H1 (cell line): ENCODE measurements around the gene KRT24. TPM values are rescaled to one million over a fixed set of nuclear protein-coding genes. Genes with fewer than 3 reads are reported as not detected.

Experiments used
- CTCF ChIA-PET: fragments of 300-600 bp; sonication (Branson Sonifier 250); formaldehyde crosslinking; loops from one replicate; lab custom pipeline; 2021; ENCODE audit not compliant: partially characterized antibody; lab: Charles Lee
- POLR2A ChIA-PET: fragments of 300-600 bp; sonication (Branson Sonifier 250); formaldehyde crosslinking; loops from one replicate; lab custom pipeline; 2021; ENCODE audit warnings: inconsistent platforms; ENCODE audit not compliant: partially characterized antibody; lab: Charles Lee
- DNase-seq, 2 experiments: peaks; one replicate each; pipeline versions ENCODE4 v3.0.0 to v3.0.0-alpha.2; 2010 to 2022; ENCODE audit warnings: low spot score in 2 of 2, low read depth in 1 of 2, mixed read lengths in 1 of 2
- FAIRE-seq: peaks from 2 replicates; lab custom pipeline; 2011; peaks lifted over from hg19 to GRCh38; lab: Jason Lieb, UNC
- H2AFZ ChIP-seq: 2 replicates; pipeline ENCODE4 v1.8.1; 2012; ENCODE audit warnings: low read length, inconsistent platforms
- H2AK5ac ChIP-seq: 2 replicates; pipeline ENCODE4 v1.6.1; 2013; ENCODE audit warnings: low read depth, low read length
- H2BK120ac ChIP-seq: replicated peaks from 2 replicates; pipeline ENCODE3; 2013; ENCODE audit warnings: low read depth, low read length, inconsistent platforms
- H2BK12ac ChIP-seq: 2 replicates; pipeline ENCODE4 v1.6.1; 2013; ENCODE audit warnings: low read depth, low read length
- H2BK15ac ChIP-seq: 2 replicates; pipeline ENCODE4 v1.6.1; 2013; ENCODE audit warnings: low read length
- H2BK20ac ChIP-seq: 2 replicates; pipeline ENCODE4 v1.6.1; 2013; ENCODE audit warnings: low read length
- H2BK5ac ChIP-seq: 2 replicates; pipeline ENCODE4 v1.6.1; 2013; ENCODE audit warnings: low read depth, low read length
- H3K14ac ChIP-seq: 2 replicates; pipeline ENCODE4 v1.6.1; 2013; ENCODE audit warnings: inconsistent platforms; ENCODE audit not compliant: insufficient read length
- H3K18ac ChIP-seq: 2 replicates; pipeline ENCODE4 v1.6.1; 2013; ENCODE audit warnings: low read length; ENCODE audit errors: extremely low read depth
- H3K23ac ChIP-seq: 2 replicates; pipeline ENCODE4 v1.6.1; 2013; ENCODE audit warnings: inconsistent platforms; ENCODE audit not compliant: insufficient read length
- H3K23me2 ChIP-seq: 2 replicates; pipeline ENCODE4 v1.6.1; 2013; ENCODE audit warnings: low read depth, low read length
- H3K27ac ChIP-seq: 2 replicates; pipeline ENCODE4 v1.6.1; 2011; ENCODE audit warnings: low read depth, low read length, inconsistent platforms
- H3K27me3 ChIP-seq, 4 experiments: replicated peaks in 1 of 4; 1 replicate in 1 of 4; 2 replicates in 3 of 4; pipeline versions ENCODE4 v1.6.1 to v1.8.1; 2011 to 2013; ENCODE audit warnings: low read length in 3 of 4, mild to moderate bottlenecking in 3 of 4, inconsistent platforms in 2 of 4, mixed read lengths in 2 of 4, moderate library complexity in 1 of 4; ENCODE audit not compliant: control insufficient read depth in 3 of 4, insufficient read depth in 3 of 4; ENCODE audit errors: extremely low read depth in 1 of 4
- H3K36me3 ChIP-seq, 4 experiments: 2 replicates each; pipeline versions ENCODE4 v1.6.1 to v1.8.1; 2011 to 2013; ENCODE audit warnings: mild to moderate bottlenecking in 4 of 4, low read length in 3 of 4, moderate library complexity in 2 of 4, control low read depth in 1 of 4, inconsistent platforms in 1 of 4; ENCODE audit not compliant: insufficient read depth in 4 of 4, control insufficient read depth in 2 of 4
- H3K4ac ChIP-seq: replicated peaks from 2 replicates; pipeline ENCODE3; 2013; ENCODE audit warnings: low read length, low read depth, mixed read lengths, inconsistent platforms; ENCODE audit not compliant: insufficient read length
- H3K4me1 ChIP-seq, 4 experiments: replicated peaks in 1 of 4; 1 replicate in 1 of 4; 2 replicates in 3 of 4; pipeline versions ENCODE4 v1.6.1 to v1.8.1; 2011 to 2013; ENCODE audit warnings: low read length in 3 of 4, inconsistent platforms in 2 of 4, mixed read lengths in 1 of 4; ENCODE audit not compliant: insufficient read depth in 4 of 4, control insufficient read depth in 3 of 4
- H3K4me2 ChIP-seq, 2 experiments: 2 replicates each; pipeline versions ENCODE4 v1.6.1 to v1.8.1; 2011 to 2013; ENCODE audit warnings: low read depth in 2 of 2, low read length in 2 of 2, control low read depth in 1 of 2, inconsistent platforms in 1 of 2, mild to moderate bottlenecking in 1 of 2; ENCODE audit not compliant: insufficient read depth in 1 of 2
- H3K4me3 ChIP-seq, 4 experiments: fragments of 200-600, 300-600 bp in 1 of 4; sonication (generic), shearing (Covaris generic), sonication (Bioruptor Twin) in 1 of 4; 2 replicates each; pipeline versions ENCODE4 v1.5.1 to v1.8.1; 2011 to 2016; ENCODE audit warnings: low read length in 4 of 4, low read depth in 3 of 4, control low read depth in 2 of 4, inconsistent platforms in 2 of 4, mild to moderate bottlenecking in 2 of 4, mixed read lengths in 1 of 4, moderate library complexity in 1 of 4; ENCODE audit not compliant: insufficient read depth in 2 of 4; ENCODE audit errors: extremely low read depth in 1 of 4
- H3K56ac ChIP-seq: replicated peaks from 2 replicates; pipeline ENCODE3; 2013; ENCODE audit warnings: low read depth, mild to moderate bottlenecking, mixed read lengths, low read length, inconsistent platforms; ENCODE audit not compliant: insufficient read length
- H3K79me1 ChIP-seq: 2 replicates; pipeline ENCODE4 v1.6.1; 2013; ENCODE audit warnings: low read depth, low read length, control low read depth
- H3K79me2 ChIP-seq, 2 experiments: 2 replicates each; pipeline versions ENCODE4 v1.6.1 to v1.8.1; 2012 to 2013; ENCODE audit warnings: low read length in 2 of 2, mild to moderate bottlenecking in 2 of 2, inconsistent platforms in 1 of 2; ENCODE audit not compliant: insufficient read depth in 2 of 2, control insufficient read depth in 1 of 2
- H3K9ac ChIP-seq, 4 experiments: replicated peaks in 1 of 4; 1 replicate in 1 of 4; 2 replicates in 3 of 4; pipeline versions ENCODE4 v1.6.1 to v1.8.1; 2011 to 2013; ENCODE audit warnings: low read depth in 3 of 4, low read length in 3 of 4, control low read depth in 2 of 4, mild to moderate bottlenecking in 2 of 4, moderate library complexity in 2 of 4, inconsistent platforms in 1 of 4; ENCODE audit errors: extremely low read depth in 1 of 4
- H3K9me3 ChIP-seq, 2 experiments: 2 replicates each; pipeline versions ENCODE4 v1.6.1 to v1.8.1; 2012 to 2013; ENCODE audit warnings: mild to moderate bottlenecking in 2 of 2, moderate library complexity in 2 of 2, control low read depth in 1 of 2, inconsistent platforms in 1 of 2, low read depth in 1 of 2, low read length in 1 of 2, mixed read lengths in 1 of 2; ENCODE audit not compliant: insufficient read depth in 2 of 2
- H4K20me1 ChIP-seq, 2 experiments: replicated peaks in 1 of 2; 2 replicates each; pipeline versions ENCODE3 to v1.8.1; 2011 to 2013; ENCODE audit warnings: inconsistent platforms in 2 of 2, low read length in 2 of 2, mild to moderate bottlenecking in 1 of 2; ENCODE audit not compliant: insufficient read depth in 2 of 2, control insufficient read depth in 1 of 2
- H4K5ac ChIP-seq: 2 replicates; pipeline ENCODE4 v1.6.1; 2013; ENCODE audit warnings: low read length, low read depth, mixed read lengths, inconsistent platforms; ENCODE audit not compliant: insufficient read length
- H4K8ac ChIP-seq: 2 replicates; pipeline ENCODE4 v1.8.0; 2013; ENCODE audit warnings: mild to moderate bottlenecking, moderate library complexity, low read length, inconsistent platforms; ENCODE audit not compliant: insufficient read depth; ENCODE audit errors: extremely low read depth
- H4K91ac ChIP-seq: replicated peaks from 2 replicates; pipeline ENCODE3; 2013; ENCODE audit warnings: low read length, mixed read lengths, inconsistent platforms; ENCODE audit not compliant: insufficient read length
- BRCA1 ChIP-seq: IDR thresholded peaks from 2 replicates; pipeline ENCODE4 v1.6.1; 2012; ENCODE audit warnings: low read depth, low read length, improper control_type of control experiment
- CHD2 ChIP-seq: IDR thresholded peaks from 2 replicates; pipeline ENCODE4 v1.6.1; 2012; ENCODE audit warnings: low read length, improper control_type of control experiment
- EZH2 ChIP-seq: fragments of 200-600 bp; sonication (generic); IDR thresholded peaks from 2 replicates; pipeline ENCODE4 v1.7.1; 2012; ENCODE audit warnings: low read depth, mild to moderate bottlenecking, moderate library complexity, low read length, inconsistent platforms; ENCODE audit not compliant: severe bottlenecking
- HDAC6 ChIP-seq: IDR thresholded peaks from one replicate; pipeline ENCODE4 v1.7.1; 2012; ENCODE audit warnings: low read depth, mild to moderate bottlenecking, inconsistent platforms, low read length, moderate library complexity
- KDM4A ChIP-seq: IDR thresholded peaks from one replicate; pipeline ENCODE4 v1.7.1; 2012; ENCODE audit warnings: low read depth, mild to moderate bottlenecking, moderate library complexity, low read length, inconsistent platforms; ENCODE audit not compliant: severe bottlenecking
- MAX ChIP-seq: IDR thresholded peaks from 2 replicates; pipeline ENCODE4 v1.6.1; 2012; ENCODE audit warnings: inconsistent platforms
- POLR2A ChIP-seq, 2 experiments: IDR thresholded peaks; 1 replicate in 1 of 2; 2 replicates in 1 of 2; pipeline ENCODE4 v1.6.1; 2011; ENCODE audit warnings: low read depth in 2 of 2, low read length in 2 of 2, mild to moderate bottlenecking in 2 of 2; ENCODE audit errors: control extremely low read depth in 1 of 2
- RAD21 ChIP-seq, 2 experiments: IDR thresholded peaks in 1 of 2; conservative IDR thresholded peaks in 1 of 2; 2 replicates each; pipeline ENCODE4 v1.6.1; 2011; ENCODE audit warnings: low read depth in 2 of 2, low read length in 2 of 2, improper control_type of control experiment in 1 of 2, inconsistent platforms in 1 of 2, mild to moderate bottlenecking in 1 of 2, moderate library complexity in 1 of 2
- SP1 ChIP-seq: IDR thresholded peaks from 2 replicates; pipeline ENCODE4 v1.6.1; 2011; ENCODE audit warnings: low read depth, low read length
- SP2 ChIP-seq: IDR thresholded peaks from 2 replicates; pipeline ENCODE4 v1.6.1; 2012; ENCODE audit warnings: mild to moderate bottlenecking, low read length, inconsistent platforms
- SP4 ChIP-seq: IDR thresholded peaks from 2 replicates; pipeline ENCODE4 v1.6.1; 2012; ENCODE audit warnings: low read length, inconsistent platforms
- SUZ12 ChIP-seq: fragments of 200-600 bp; sonication (generic); IDR thresholded peaks from 2 replicates; pipeline ENCODE4 v1.6.1; 2012; ENCODE audit warnings: mild to moderate bottlenecking, inconsistent platforms, low read length, moderate library complexity, mixed read lengths
- WGBS, 2 experiments: shearing (Covaris generic) in 1 of 2; methylation state at CpG; one replicate each; pipeline versions ENCODE4 v1.1.6 to v1.1.7; 2013 to 2015; ENCODE audit warnings: low lambda C conversion rate in 2 of 2, mixed read lengths in 2 of 2, inconsistent platforms in 1 of 2, low coverage in 1 of 2, missing lambda C conversion rate in 1 of 2; ENCODE audit not compliant: insufficient replicate concordance in 2 of 2, insufficient coverage in 1 of 2, insufficient read length in 1 of 2; ENCODE audit errors: extremely low coverage in 1 of 2, missing lambda C conversion rate in 1 of 2; 5-methylcytosine and 5-hydroxymethylcytosine counted together
- polyA plus RNA-seq, 7 experiments: library from polyadenylated mRNA; depleted of rRNA in 3 of 7; stranded (reverse) in 5 of 7; unstranded in 2 of 7; fragments of >200 nt in 5 of 7; fragments of 200-250 nt in 2 of 7; gene quantifications; 1 replicate in 5 of 7; 2 replicates in 1 of 7; 4 replicates in 1 of 7; pipeline versions ENCODE4 v1.2.1 to v1.2.3, GENCODE V29; 2011 to 2013; ENCODE audit warnings: missing spikeins in 2 of 7, mixed read lengths in 2 of 7
- total RNA-seq: library from RNA; stranded (reverse); fragmentation: NEBNext Ultra II Directional; extraction: Animal tissue kit (Norgen Biotek cat#: 25700); gene quantifications from 2 replicates; pipeline ENCODE4 v1.2.1, GENCODE V29; 2021

The KRT24 gene
- total and polyA plus RNA-seq, 2 of the 8 experiments (the other 6 are each of a cell fraction or from before 2014, with no cell fraction given): not detected

- H3K36me3 ChIP-seq: peaks cover 0 to 24% (median 7%) of the 10 kb centered on the region in 4 experiments; a peak in 4 of 8 replicates
- peak overlapping the region; percentile 73 for H4K5ac ChIP-seq
- peak overlapping the region; percentile 98; the same call in 1 of the 2 replicates for H4K8ac ChIP-seq
- no peak overlapping the region for H3K23ac ChIP-seq
- H3K4me1 ChIP-seq: peaks cover 0 to 7% (median 4%) of the 10 kb centered on the region in 4 experiments; a peak in 2 of 7 replicates
- no peak overlapping the region for H3K14ac ChIP-seq
- peak overlapping the region; percentile 81 for H2AFZ ChIP-seq
- no peaks in the 10 kb centered on the region for H4K20me1 ChIP-seq
- ChIA-PET POLR2A (interaction anchor here (0.8 to 5.8 kb wide), 10 partner anchors 11 to 51 kb away, joined by 3 to 58 read pairs (median 4); partner anchors contain the start of gene KRT222), CTCF (interaction anchor here (0.8 kb wide), 1 partner anchor 144 kb away, joined by 3 read pairs; no protein-coding TSS in a partner anchor)
- H3K23me2 ChIP-seq: peaks cover 9% of the 10 kb centered on the region
- H2BK12ac ChIP-seq: peak overlapping the region; percentile 27; the same call in 1 of the 2 replicates
- DNase-seq: no peak
- H2BK20ac ChIP-seq: no peak overlapping the region
- H3K79me2 ChIP-seq: peaks cover 5 to 30% of the 10 kb centered on the region in 2 experiments
- peak overlapping the region; percentile 25 for H4K91ac ChIP-seq
- H3K4me3 ChIP-seq: peak overlapping the region; percentile 91 to 100 (median 96)
- H2BK120ac ChIP-seq: peak overlapping the region; percentile 24
- H3K18ac ChIP-seq: peak overlapping the region; percentile 71; the same call in 1 of the 2 replicates
- FAIRE-seq: peak; percentile 19
- H3K27me3 ChIP-seq: no peaks in the 10 kb centered on the region
- H3K4ac ChIP-seq: peak overlapping the region; percentile 10
- H3K9ac ChIP-seq: peak overlapping the region; percentile 95 to 98 (median 98)
- H3K27ac ChIP-seq: peak overlapping the region; percentile 93
- H3K4me2 ChIP-seq: peak overlapping the region; percentile 81 to 96
- no peak overlapping the region for H2AK5ac ChIP-seq
- H2BK15ac ChIP-seq: no peak overlapping the region; the same call in 1 of the 2 replicates
- WGBS, 2 experiments: 13% methylated on average over 26 of the region's 28 CpGs; no CpG with 5 or more reads in 1 of the 2 experiments
- peak overlapping the region; percentile 95 for H3K56ac ChIP-seq
- H2BK5ac ChIP-seq: peak overlapping the region; percentile 95
- H3K79me1 ChIP-seq: no peaks in the 10 kb centered on the region; the same call in 1 of the 2 replicates
- no peaks in the 10 kb centered on the region for H3K9me3 ChIP-seq
- TF ChIP-seq SP4 (no peak), CHD2 (no peak), BRCA1 (no peak), RAD21 (IDR thresholded peaks at IDR 0.05 in 1 of 2, conservative IDR thresholded peaks at IDR 0.05 in 1 of 2; ENCODE audit: low read depth in 2 of 2, low read length in 2 of 2) (no peak), EZH2 (no peak), POLR2A (IDR thresholded peaks at IDR 0.05; ENCODE audit: control extremely low read depth in 1 of 2, low read depth in 2 of 2, low read length in 2 of 2) (peak; percentile 1 to 26; a peak in 2 of 3 replicates), SP2 (no peak), KDM4A (peak; percentile 46), MAX (no peak), SP1 (no peak), HDAC6 (no peak), SUZ12 (no peak)
These were observed 55.1 kb downstream of the KRT24 start for GRCh38 chr17:40648384-40648968.
